GM21528 (cell line): ENCODE results near the gene VIPAS39.

Experiments used
- ATAC-seq: cut with Tn5 transposase; IDR thresholded peaks from one replicate; pipeline ENCODE4 v1.9.1; 2021; ENCODE audit warnings: mild to moderate bottlenecking, moderate library complexity; ENCODE audit not compliant: unreplicated experiment, low FRiP score

Gene VIPAS39

DNA sequence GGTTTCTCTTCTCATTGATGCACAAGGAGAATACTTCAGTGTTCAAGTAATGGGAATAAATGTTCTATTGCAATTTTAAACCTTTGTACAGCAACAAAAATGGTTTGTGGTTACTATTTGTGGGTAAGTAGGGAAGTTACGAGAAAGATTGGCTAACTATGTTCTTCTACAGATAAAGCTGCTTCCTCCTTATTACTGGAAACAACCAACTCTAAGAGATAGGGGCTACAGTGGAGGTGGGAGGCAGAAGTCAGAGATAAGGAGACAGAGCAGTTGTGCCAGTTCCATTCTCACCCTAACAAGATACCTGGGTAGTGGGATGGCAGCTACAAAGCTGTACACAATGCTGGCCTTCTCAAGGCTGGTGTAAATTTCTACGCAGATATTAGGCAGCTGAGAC, 50.2 kb downstream of the VIPAS39 start:
- no peak for ATAC-seq

DNA sequence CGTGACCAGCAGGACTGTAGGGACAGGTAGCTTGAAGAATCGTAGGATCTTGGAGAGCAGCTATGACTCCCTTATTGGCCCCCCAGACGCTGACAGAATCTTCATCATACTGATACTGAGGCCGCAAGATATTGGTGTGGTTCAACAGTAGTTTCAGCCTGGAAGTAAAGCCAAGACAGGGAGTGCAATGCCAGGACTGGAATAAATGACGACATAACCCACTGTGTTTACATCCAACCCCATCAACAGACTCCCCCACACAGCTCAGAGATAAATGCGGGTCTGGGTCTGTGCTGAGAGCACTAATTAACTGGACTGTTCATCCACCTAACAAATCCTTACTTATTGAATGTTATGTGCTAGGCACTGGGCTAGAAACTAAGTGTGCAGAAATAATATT, 50.7 kb downstream of the VIPAS39 start:
- ATAC-seq = no peak

DNA sequence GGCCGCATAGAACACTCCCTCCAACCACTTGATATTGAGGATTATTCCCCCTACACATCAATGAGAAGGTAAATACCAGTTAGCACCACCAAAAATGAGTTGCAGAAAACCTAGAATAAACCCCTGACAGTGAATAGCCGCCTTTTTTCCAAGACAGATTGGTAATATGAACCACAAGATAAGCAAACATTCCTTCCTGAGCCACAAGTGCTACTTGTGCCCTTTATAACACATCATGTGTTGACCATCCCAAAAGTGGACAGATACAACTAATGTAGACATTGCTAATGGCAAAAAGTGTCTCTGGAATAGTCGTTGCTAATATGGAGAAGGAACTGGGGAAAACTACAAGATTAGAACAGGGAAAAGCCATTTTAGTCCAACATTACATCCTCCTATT, 51.3 kb downstream of the VIPAS39 start:
- ATAC-seq = no peak

DNA sequence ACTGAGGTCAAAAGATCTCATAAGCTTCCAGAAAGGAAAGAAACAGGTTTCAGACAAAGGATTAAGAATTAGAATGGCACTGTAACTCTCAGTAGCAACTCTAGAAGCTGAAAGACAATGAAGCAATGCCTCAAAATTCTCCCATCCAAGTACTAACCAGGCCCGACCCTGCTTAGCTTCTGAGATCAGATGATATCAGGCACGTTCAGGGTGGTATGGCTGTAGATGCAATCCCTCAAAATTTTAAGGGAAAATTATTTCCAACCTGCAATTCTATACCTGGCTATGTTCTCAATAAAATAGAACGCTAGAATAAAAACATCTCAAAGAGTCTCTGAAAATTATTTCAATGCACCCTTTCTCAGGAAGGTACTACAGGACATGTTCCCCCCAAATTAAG, 53.6 kb downstream of the VIPAS39 start:
- ATAC-seq = no peak

DNA sequence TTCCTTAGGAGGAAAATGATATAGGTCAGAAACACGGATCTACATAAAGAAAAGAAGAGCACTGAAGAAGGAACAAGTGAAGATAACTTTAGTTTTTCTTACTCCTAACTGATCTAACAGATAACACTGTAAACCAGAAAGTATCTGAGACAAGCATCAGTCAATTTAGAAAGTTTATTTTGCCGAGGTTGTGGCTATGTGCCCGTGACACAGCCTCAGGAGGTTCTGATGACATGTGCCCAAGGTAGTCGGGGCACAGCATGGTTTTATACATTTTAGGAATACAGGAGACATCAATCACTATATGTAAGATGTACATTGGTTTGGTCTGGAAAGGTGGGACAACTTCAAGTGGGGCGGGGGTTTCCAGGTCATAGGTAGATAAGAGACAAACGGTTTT, 57.2 kb downstream of the VIPAS39 start:
- no peak for ATAC-seq

DNA sequence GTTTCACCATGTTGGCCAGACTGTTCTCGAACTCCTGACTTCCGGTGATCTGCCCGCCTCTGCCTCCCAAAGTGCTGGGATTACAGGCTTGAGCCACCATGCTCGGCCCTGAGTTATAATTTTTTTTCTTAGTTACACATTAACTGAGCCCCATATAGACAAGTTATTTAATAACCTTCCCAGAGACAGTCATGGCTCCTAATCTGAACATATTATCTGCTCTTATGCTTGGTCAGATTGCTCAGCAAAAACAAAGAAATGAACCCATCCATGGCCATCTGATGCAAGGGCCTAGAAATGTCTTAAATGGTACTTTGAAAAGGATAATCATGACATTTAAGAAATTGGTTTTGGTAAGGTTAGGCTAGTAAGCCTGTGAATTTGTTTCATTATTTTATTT, 67.2 kb downstream of the VIPAS39 start:
- no peak for ATAC-seq

DNA sequence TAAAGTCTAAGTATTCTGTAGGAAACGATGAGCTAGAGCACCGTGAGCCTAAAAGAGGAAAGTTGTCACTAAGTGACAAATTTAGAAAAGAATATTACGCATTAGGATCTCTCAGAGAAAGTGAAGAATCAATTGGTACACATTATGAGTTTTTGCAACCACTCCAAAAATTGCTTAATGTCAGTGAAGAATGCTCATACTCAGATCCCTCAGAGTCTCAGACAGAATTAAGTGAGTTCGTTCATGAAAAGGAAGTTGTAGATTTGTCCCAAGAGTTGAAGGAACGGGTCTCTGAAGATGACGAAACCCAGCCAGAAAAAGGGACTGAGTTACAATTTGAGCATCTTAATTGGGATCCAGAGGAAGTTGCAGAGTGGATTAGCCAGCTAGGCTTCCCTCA, 78.7 kb downstream of the VIPAS39 start:
- ATAC-seq = no peak

DNA sequence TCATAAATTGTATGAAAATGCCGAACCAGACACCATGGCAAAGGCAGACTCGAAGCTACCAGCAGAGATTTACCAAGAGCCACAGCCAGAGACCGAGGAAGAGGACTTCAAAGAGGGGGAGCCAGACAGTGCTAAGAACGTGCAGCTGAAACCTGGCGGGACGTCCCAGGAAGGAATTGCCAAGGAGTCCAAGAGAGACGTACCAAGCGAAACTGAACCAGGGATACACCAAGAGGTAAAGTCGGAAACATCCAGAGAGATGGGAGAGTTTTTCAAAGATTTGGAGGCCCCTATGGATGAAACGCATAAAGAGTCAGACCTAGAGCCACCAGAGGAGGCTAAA, 79.9 kb downstream of the VIPAS39 start:
- no peak for ATAC-seq

DNA sequence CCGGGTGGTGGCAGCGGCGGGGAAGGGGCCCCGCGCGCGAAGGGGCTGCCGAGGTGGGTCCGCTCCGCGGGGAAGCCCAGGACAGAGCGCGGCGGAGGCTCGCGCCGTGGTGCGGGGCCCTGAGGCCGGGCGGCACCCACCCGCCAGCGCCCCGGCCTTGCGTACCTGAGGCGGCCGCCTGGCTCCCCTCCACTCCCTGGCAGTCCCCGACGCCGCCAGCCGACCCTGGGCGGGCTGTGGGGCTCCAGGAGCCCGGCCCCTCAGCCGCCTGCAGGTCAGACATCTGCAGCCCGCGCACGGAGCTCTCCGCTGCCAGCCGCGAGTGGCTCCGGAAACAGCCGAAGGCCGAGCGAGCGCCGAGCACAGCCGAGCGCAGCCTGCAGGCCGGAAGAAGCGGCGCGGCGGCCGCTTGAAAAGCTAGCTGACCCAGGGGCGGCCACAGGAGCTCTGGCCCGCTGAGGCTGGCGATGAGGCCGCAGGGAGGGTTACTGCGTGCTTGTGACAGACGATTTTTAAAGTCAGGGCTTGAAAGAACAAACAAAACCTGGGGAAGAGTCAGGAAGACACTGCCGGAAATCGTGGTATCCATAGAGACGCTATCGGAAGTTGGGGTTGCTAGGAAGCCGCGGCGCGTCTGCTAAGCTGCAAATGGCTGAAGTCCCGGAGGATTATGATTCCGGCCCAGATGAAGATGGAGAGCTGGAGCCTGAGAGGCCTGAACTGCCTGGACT, 80.5 kb downstream of the VIPAS39 start, which contains the start of the genes SAMD15 and TMED8:
Gene SAMD15, plus strand, starts transcription at position 609 of the 731 bp plus-strand sequence. Its CDS starts 40 bp downstream, at position 649.
Gene TMED8, minus strand, starts transcription at position 324 of the 731 bp plus-strand sequence. Its CDS starts 41 bp downstream, at position 283.
- ATAC-seq = peak; percentile 90
